Neural crest cell (in vitro differentiated cells): ENCODE data around the gene CC2D1B. TPM values are rescaled to one million over a fixed set of nuclear protein-coding genes. Genes with fewer than 3 reads are reported as not detected.

Experiments
- DNase-seq: peaks from one replicate; pipeline ENCODE4 v3.0.0; 2021; ENCODE audit warnings: low read depth, mixed read lengths, low spot score
- H3K27ac Mint-ChIP-seq: one replicate; pipeline ENCODE4 v1.8.0; 2021; ENCODE audit warnings: mild to moderate bottlenecking, mixed read lengths; ENCODE audit not compliant: unreplicated experiment
- H3K27me3 Mint-ChIP-seq: 2 replicates; pipeline ENCODE4 v1.8.0; 2021; ENCODE audit warnings: low read depth, mild to moderate bottlenecking, mixed read lengths
- H3K36me3 Mint-ChIP-seq: 2 replicates; pipeline ENCODE4 v1.8.0; 2021; ENCODE audit warnings: low read depth, mild to moderate bottlenecking, mixed read lengths
- H3K4me1 Mint-ChIP-seq: 2 replicates; pipeline ENCODE4 v1.8.0; 2021; ENCODE audit warnings: mixed read lengths
- H3K4me3 Mint-ChIP-seq: one replicate; pipeline ENCODE4 v1.8.0; 2021; ENCODE audit warnings: mild to moderate bottlenecking, mixed read lengths
- H3K9me3 Mint-ChIP-seq: 2 replicates; pipeline ENCODE4 v1.8.0; 2021; ENCODE audit warnings: mixed read lengths
- long read RNA-seq: library from polyadenylated mRNA; unstranded; transcript quantifications from one replicate; pipeline ENCODE4 v2.0.0, GENCODE V29; 2020
- total RNA-seq: library from RNA; stranded (reverse); gene quantifications from 2 replicates; pipeline ENCODE4 v1.2.1, GENCODE V29; 2021
- TF ChIP-seq, protein P1 (sequence below): fragments of 200-600 bp; sonication (generic); conservative IDR thresholded peaks from 2 replicates; pipeline ENCODE4 v1.5.0; 2021; ENCODE audit warnings: antibody characterized with exemption, mild to moderate bottlenecking

CC2D1B gene, protein sequence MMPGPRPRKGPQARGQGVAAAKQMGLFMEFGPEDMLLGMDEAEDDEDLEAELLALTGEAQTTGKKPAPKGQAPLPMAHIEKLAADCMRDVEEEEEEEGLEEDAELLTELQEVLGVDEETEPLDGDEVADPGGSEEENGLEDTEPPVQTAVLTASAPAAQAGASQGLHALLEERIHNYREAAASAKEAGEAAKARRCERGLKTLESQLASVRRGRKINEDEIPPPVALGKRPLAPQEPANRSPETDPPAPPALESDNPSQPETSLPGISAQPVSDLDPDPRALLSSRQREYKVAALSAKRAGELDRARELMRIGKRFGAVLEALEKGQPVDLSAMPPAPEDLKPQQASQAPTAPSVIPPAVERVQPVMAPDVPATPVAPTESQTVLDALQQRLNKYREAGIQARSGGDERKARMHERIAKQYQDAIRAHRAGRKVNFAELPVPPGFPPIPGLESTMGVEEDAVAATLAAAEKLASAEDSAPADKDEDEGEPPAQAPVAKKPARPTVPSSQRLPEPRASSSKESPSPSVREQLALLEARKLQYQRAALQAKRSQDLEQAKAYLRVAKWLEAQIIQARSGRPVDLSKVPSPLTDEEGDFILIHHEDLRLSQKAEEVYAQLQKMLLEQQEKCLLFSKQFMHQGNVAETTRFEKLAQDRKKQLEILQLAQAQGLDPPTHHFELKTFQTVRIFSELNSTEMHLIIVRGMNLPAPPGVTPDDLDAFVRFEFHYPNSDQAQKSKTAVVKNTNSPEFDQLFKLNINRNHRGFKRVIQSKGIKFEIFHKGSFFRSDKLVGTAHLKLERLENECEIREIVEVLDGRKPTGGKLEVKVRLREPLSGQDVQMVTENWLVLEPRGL
- total RNA-seq = 34.5 and 39.0 TPM in 2 replicates
- long read RNA-seq, partial matches to known transcripts = 4 of 6 reads
- long read RNA-seq, other reads (novel, unspliced or antisense) = 2 of 6 reads

DNA sequence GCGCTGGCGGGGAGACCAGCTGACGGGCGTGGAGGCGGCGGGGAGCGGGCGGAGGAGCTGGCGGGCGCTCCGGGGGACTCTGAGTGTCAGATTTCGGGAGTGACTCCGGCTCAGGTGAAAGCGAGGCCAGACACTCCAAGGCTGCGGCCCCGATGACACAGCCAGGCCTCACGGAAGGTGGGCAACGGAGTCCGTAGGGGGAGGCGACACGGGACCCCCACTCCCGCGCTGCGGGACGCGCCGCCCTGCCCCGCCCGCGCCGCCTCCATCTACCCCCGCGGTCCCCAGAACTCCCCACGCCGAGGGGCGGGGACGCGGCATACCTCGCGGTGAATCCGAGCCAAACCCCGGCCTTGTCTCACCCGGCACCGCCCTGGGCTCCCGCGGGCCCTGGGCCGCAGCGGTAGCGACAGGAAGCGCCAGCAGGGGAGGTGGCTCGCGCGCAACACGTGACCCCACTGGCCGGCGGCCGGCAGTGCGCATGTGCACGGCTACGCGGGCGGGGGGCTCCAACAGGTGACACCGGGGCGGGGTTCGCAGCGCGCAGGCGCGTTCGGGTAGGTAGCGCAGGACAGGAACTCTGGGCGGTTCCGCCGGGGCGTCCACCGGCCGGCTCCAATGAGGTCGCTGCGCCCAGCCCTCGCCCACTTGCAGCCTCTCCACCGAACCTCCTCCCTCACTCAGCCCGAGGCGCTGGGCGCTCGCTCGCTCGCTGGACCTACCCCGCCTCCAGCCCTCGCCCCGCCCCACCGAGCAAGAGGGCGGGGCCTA lies at the start of gene CC2D1B:
Gene CC2D1B (minus strand): TSS at position 460 of the 771 bp plus-strand sequence. CDS start 1,585 bp downstream, outside the sequence.
- H3K27ac Mint-ChIP-seq = peak within 1 kb of the TSS; percentile 97

DNA sequence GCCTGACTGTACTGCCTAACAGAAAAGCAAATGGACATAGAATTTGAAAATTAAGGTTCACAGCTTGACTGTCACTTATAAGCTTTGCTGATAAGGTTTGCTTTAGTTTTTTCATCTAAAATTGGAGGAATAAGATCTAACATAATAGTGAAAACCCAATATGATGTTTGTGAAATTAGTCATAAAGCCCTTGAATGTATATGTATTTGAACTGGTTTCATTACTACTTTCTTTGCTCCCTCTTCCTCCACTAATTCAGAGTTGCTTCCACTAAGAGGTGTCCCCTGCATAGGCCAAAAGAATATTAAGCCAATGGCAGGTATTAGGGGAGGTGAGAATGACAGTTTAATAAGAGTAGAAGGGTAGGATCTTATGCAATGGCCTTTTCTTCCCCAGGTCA lies 48.9 kb upstream of the CC2D1B start:
- no peaks in the 10 kb centered on the region for H3K9me3 Mint-ChIP-seq
- H3K36me3 Mint-ChIP-seq = peaks cover 18% of the 10 kb centered on the region
- DNase-seq = no peak
- TF ChIP-seq, protein P1, sequence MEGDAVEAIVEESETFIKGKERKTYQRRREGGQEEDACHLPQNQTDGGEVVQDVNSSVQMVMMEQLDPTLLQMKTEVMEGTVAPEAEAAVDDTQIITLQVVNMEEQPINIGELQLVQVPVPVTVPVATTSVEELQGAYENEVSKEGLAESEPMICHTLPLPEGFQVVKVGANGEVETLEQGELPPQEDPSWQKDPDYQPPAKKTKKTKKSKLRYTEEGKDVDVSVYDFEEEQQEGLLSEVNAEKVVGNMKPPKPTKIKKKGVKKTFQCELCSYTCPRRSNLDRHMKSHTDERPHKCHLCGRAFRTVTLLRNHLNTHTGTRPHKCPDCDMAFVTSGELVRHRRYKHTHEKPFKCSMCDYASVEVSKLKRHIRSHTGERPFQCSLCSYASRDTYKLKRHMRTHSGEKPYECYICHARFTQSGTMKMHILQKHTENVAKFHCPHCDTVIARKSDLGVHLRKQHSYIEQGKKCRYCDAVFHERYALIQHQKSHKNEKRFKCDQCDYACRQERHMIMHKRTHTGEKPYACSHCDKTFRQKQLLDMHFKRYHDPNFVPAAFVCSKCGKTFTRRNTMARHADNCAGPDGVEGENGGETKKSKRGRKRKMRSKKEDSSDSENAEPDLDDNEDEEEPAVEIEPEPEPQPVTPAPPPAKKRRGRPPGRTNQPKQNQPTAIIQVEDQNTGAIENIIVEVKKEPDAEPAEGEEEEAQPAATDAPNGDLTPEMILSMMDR = no peak
- no peaks in the 10 kb centered on the region for H3K27me3 Mint-ChIP-seq
- H3K27ac Mint-ChIP-seq = no peak overlapping the region
- H3K4me3 Mint-ChIP-seq = no peak overlapping the region
- H3K4me1 Mint-ChIP-seq = no peaks in the 10 kb centered on the region

More for the DNA sequence above, at the start of gene CC2D1B:
- Mint-ChIP-seq H3K4me1 (peaks cover 48% of the 10 kb centered on the region), H3K36me3 (peaks cover 10% of the 10 kb centered on the region), H3K27me3 (peaks cover 2% of the 10 kb centered on the region), H3K4me3 (peak within 1 kb of the TSS; percentile 98), H3K9me3 (no peaks in the 10 kb centered on the region)
- peak; percentile 98 for DNase-seq
- TF ChIP-seq, protein P1 = peak; percentile 39

DNA sequence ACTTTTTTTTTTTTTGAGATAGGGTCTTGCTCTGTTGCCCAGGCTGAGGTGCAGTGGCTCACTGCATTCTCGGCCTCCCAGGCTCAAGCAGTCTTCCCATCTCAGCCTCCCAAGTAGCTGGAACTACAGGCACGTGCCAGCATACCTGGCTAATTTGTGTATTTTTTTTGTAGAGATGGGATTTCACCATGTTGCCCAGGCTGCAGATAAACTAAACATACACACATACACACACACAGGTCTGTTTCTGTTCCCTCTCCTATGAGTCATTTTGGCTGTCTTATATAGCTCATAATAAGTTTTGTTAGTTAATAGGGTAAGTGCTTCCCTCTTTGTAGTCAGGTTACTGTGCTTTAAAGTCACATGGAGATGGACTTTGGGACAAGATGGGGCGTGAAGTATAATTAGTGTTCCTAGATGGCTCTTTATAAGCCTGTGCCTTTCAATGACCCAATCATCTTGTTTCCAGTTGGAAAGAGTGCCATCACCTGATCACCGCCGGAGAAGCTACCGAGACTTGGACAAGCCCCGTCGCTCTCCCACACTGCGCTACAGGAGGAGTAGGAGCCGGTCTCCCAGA lies 47.5 kb upstream of the CC2D1B start:
- no peak overlapping the region for H3K27ac Mint-ChIP-seq
- no peak overlapping the region for H3K4me3 Mint-ChIP-seq
- TF ChIP-seq, protein P1 = no peak
- no peaks in the 10 kb centered on the region for H3K9me3 Mint-ChIP-seq
- DNase-seq = no peak
- H3K4me1 Mint-ChIP-seq = no peaks in the 10 kb centered on the region
- no peaks in the 10 kb centered on the region for H3K27me3 Mint-ChIP-seq
- H3K36me3 Mint-ChIP-seq = peaks cover 20% of the 10 kb centered on the region

DNA sequence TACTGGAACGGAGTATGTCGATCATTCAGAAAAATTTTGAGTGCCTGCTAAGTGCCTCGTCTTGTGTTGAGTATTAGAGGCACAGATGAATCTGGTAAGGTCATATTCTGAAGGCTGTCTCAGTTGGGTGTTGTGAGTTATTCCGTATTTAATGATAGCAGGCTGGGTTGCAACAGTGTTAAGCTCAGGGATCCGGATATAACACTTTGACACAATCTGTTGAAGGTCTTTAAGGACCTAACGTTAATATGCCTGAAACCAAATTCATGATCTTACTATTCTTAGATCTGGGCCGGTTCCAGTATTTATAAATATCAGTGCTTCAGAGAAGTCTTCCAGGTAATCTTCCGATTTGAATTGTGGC lies 39.0 kb upstream of the CC2D1B start:
- Mint-ChIP-seq H3K36me3 (peaks cover 20% of the 10 kb centered on the region), H3K4me1 (peaks cover 39% of the 10 kb centered on the region), H3K9me3 (no peaks in the 10 kb centered on the region), H3K27ac (peak overlapping the region; percentile 100), H3K27me3 (no peaks in the 10 kb centered on the region), H3K4me3 (peak overlapping the region; percentile 100)
- DNase-seq = no peak
- TF ChIP-seq, protein P1 = no peak
